ENCODE results near the gene C1orf232.

DNA sequence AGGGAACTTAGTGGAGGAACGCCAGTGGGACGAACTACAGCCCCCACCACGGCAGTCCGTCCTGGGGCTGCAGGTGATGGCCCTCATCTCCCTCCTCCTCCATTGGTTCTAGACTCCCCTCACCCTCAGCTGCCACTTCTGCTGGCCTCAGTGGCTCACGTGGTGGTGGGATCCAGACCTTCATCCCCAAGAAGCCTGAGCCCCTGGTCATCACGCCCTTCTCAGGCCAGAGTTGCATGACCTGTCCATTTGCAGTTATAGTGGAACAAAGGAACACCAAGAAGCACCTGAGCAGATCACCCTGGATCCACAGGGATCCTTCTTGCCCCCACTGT lies 22.8 kb downstream of the C1orf232 start:
- TF ChIP-seq POLR2A (IDR thresholded peaks at IDR 0.05) (no peak), EP300 (IDR thresholded peaks at IDR 0.05) (no peak)
- TF ChIP-seq, protein P1, sequence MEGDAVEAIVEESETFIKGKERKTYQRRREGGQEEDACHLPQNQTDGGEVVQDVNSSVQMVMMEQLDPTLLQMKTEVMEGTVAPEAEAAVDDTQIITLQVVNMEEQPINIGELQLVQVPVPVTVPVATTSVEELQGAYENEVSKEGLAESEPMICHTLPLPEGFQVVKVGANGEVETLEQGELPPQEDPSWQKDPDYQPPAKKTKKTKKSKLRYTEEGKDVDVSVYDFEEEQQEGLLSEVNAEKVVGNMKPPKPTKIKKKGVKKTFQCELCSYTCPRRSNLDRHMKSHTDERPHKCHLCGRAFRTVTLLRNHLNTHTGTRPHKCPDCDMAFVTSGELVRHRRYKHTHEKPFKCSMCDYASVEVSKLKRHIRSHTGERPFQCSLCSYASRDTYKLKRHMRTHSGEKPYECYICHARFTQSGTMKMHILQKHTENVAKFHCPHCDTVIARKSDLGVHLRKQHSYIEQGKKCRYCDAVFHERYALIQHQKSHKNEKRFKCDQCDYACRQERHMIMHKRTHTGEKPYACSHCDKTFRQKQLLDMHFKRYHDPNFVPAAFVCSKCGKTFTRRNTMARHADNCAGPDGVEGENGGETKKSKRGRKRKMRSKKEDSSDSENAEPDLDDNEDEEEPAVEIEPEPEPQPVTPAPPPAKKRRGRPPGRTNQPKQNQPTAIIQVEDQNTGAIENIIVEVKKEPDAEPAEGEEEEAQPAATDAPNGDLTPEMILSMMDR (IDR thresholded peaks at IDR 0.05) = no peak

Measured in ovary (tissue), 3 donors.